Measurements from ENCODE around the gene KCNQ1.

Gene KCNQ1

GRCh38 chr11:2694995-2695939, 250.5 kb downstream of the KCNQ1 start:
- Mint-ChIP-seq H3K27ac (no peak overlapping the region), H3K9me3 (no peaks in the 10 kb centered on the region), H3K36me3 (ENCODE audit: low read depth) (no peaks in the 10 kb centered on the region), H3K4me1 (ENCODE audit: low read depth) (peaks cover 7% of the 10 kb centered on the region), H3K4me3 (no peak overlapping the region), H3K27me3 (ENCODE audit: low read depth) (no peaks in the 10 kb centered on the region)

- peaks cover 7% of the 10 kb centered on the region for H3K4me1 Mint-ChIP-seq (ENCODE audit: low read depth)
- H3K4me3 Mint-ChIP-seq: no peak overlapping the region
- no peaks in the 10 kb centered on the region for H3K27me3 Mint-ChIP-seq (ENCODE audit: low read depth)
- H3K36me3 Mint-ChIP-seq (ENCODE audit: low read depth): no peaks in the 10 kb centered on the region
- no peaks in the 10 kb centered on the region for H3K9me3 Mint-ChIP-seq
- no peak overlapping the region for H3K27ac Mint-ChIP-seq
These were observed 251.6 kb downstream of the KCNQ1 start for GRCh38 chr11:2696455-2696854.

- Mint-ChIP-seq H3K27me3 (ENCODE audit: low read depth) (no peaks in the 10 kb centered on the region), H3K27ac (no peak overlapping the region), H3K36me3 (ENCODE audit: low read depth) (no peaks in the 10 kb centered on the region), H3K4me1 (ENCODE audit: low read depth) (peaks cover 7% of the 10 kb centered on the region), H3K9me3 (no peaks in the 10 kb centered on the region), H3K4me3 (no peak overlapping the region)
These were observed 253.1 kb downstream of the KCNQ1 start for GRCh38 chr11:2697866-2698265.

GRCh38 chr11:2698386-2699184, 253.8 kb downstream of the KCNQ1 start:
- Mint-ChIP-seq H3K4me1 (ENCODE audit: low read depth) (peaks cover 7% of the 10 kb centered on the region), H3K36me3 (ENCODE audit: low read depth) (no peaks in the 10 kb centered on the region), H3K27me3 (ENCODE audit: low read depth) (no peaks in the 10 kb centered on the region), H3K9me3 (no peaks in the 10 kb centered on the region), H3K4me3 (peak overlapping the region; percentile 80), H3K27ac (peak overlapping the region; percentile 77)

- Mint-ChIP-seq H3K4me1 (ENCODE audit: low read depth) (peaks cover 7% of the 10 kb centered on the region), H3K27ac (peak overlapping the region; percentile 77), H3K27me3 (ENCODE audit: low read depth) (no peaks in the 10 kb centered on the region), H3K4me3 (peak overlapping the region; percentile 80), H3K36me3 (ENCODE audit: low read depth) (no peaks in the 10 kb centered on the region), H3K9me3 (no peaks in the 10 kb centered on the region)
These were observed 254.3 kb downstream of the KCNQ1 start for GRCh38 chr11:2699185-2699530.

- H3K27me3 Mint-ChIP-seq (ENCODE audit: low read depth): no peaks in the 10 kb centered on the region
- no peaks in the 10 kb centered on the region for H3K9me3 Mint-ChIP-seq
- H3K4me3 Mint-ChIP-seq: peak within 1 kb of the TSS; percentile 80
- H3K36me3 Mint-ChIP-seq (ENCODE audit: low read depth): no peaks in the 10 kb centered on the region
- H3K27ac Mint-ChIP-seq: peak within 1 kb of the TSS; percentile 77
- peaks cover 7% of the 10 kb centered on the region for H3K4me1 Mint-ChIP-seq (ENCODE audit: low read depth)
These were observed 255.0 kb downstream of the KCNQ1 start, which contains the start of gene KCNQ1OT1 for GRCh38 chr11:2699531-2700414. Gene KCNQ1OT1 (minus strand): TSS chr11:2699994.

- no peaks in the 10 kb centered on the region for H3K27me3 Mint-ChIP-seq (ENCODE audit: low read depth)
These were observed 255.8 kb downstream of the KCNQ1 start for GRCh38 chr11:2700415-2701211.

GRCh38 chr11:2701230-2701629, 256.4 kb downstream of the KCNQ1 start:
- Mint-ChIP-seq H3K4me3 (peak overlapping the region; percentile 48), H3K36me3 (ENCODE audit: low read depth) (no peaks in the 10 kb centered on the region), H3K9me3 (no peaks in the 10 kb centered on the region), H3K4me1 (ENCODE audit: low read depth) (peaks cover 7% of the 10 kb centered on the region), H3K27ac (peak overlapping the region; percentile 60), H3K27me3 (ENCODE audit: low read depth) (no peaks in the 10 kb centered on the region)

More at GRCh38 chr11:2700415-2701211, 255.8 kb downstream of the KCNQ1 start:
- H3K4me1 Mint-ChIP-seq (ENCODE audit: low read depth): peaks cover 7% of the 10 kb centered on the region
- no peaks in the 10 kb centered on the region for H3K36me3 Mint-ChIP-seq (ENCODE audit: low read depth)
- peak overlapping the region; percentile 60 for H3K27ac Mint-ChIP-seq
- H3K9me3 Mint-ChIP-seq: no peaks in the 10 kb centered on the region
- H3K4me3 Mint-ChIP-seq: peak overlapping the region; percentile 57

GRCh38 chr11:2701898-2702434, 257.2 kb downstream of the KCNQ1 start:
- no peak overlapping the region for H3K27ac Mint-ChIP-seq
- H3K36me3 Mint-ChIP-seq (ENCODE audit: low read depth): no peaks in the 10 kb centered on the region
- H3K27me3 Mint-ChIP-seq (ENCODE audit: low read depth): no peaks in the 10 kb centered on the region
- H3K4me1 Mint-ChIP-seq (ENCODE audit: low read depth): peaks cover 7% of the 10 kb centered on the region
- H3K4me3 Mint-ChIP-seq: peak overlapping the region; percentile 47
- no peaks in the 10 kb centered on the region for H3K9me3 Mint-ChIP-seq

- Mint-ChIP-seq H3K4me1 (ENCODE audit: low read depth) (peaks cover 6% of the 10 kb centered on the region), H3K36me3 (ENCODE audit: low read depth) (no peaks in the 10 kb centered on the region), H3K9me3 (no peaks in the 10 kb centered on the region), H3K27ac (no peak overlapping the region), H3K4me3 (no peak overlapping the region), H3K27me3 (ENCODE audit: low read depth) (no peaks in the 10 kb centered on the region)
These were observed 258.1 kb downstream of the KCNQ1 start for GRCh38 chr11:2702771-2703362.

GRCh38 chr11:2703363-2704141, 258.7 kb downstream of the KCNQ1 start:
- H3K9me3 Mint-ChIP-seq: no peaks in the 10 kb centered on the region
- no peak overlapping the region for H3K4me3 Mint-ChIP-seq
- H3K36me3 Mint-ChIP-seq (ENCODE audit: low read depth): no peaks in the 10 kb centered on the region
- H3K4me1 Mint-ChIP-seq (ENCODE audit: low read depth): peaks cover 1% of the 10 kb centered on the region
- no peaks in the 10 kb centered on the region for H3K27me3 Mint-ChIP-seq (ENCODE audit: low read depth)
- no peak overlapping the region for H3K27ac Mint-ChIP-seq

- Mint-ChIP-seq H3K4me1 (ENCODE audit: low read depth) (no peaks in the 10 kb centered on the region), H3K27ac (no peak overlapping the region), H3K36me3 (ENCODE audit: low read depth) (no peaks in the 10 kb centered on the region), H3K4me3 (no peak overlapping the region), H3K9me3 (no peaks in the 10 kb centered on the region), H3K27me3 (ENCODE audit: low read depth) (no peaks in the 10 kb centered on the region)
These were observed 259.5 kb downstream of the KCNQ1 start for GRCh38 chr11:2704356-2704755.
